Measurements from ENCODE around the gene PCNX1. TPM values are rescaled to one million over a fixed set of nuclear protein-coding genes. Genes with fewer than 3 reads are reported as not detected.

Gene PCNX1
- total and polyA plus RNA-seq, 9 of the 15 experiments (the other 6 are each of a cell fraction or from before 2014, with no cell fraction given), result 0.30 to 4.5 (median 2.3) TPM

DNA sequence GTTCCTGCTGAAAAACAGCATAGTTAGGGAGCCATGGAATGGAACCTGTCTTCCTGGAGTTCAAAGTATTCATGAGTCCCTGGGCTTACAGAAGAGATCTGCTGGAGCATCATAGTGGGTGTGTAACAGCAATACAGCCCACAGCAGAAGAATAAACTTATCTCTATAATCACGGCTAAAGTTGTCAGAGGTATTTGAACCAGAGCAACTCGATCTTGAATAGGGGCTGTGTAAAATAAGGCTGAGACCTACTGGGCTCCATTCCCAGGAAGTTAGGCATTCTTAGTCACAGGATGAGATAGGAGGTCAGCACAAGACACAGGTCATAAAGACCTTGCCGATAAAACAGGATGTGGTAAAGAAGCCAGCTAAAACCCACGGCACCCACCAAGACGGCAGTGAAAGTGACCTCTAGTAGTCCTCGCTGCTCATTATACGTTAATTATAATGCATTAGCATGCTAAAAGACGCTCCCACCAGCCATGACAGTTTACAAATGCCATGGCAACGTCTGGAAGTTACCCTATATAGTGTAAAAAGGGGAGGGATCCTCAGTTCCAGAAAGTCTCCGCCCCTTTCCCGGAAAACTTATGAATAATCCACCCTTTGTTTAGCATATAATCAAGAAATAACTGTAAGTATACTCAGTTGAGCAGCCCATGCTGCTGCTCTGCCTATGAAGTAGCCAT, 223.4 kb downstream of the PCNX1 start (continued):
- TF ChIP-seq, protein P1, sequence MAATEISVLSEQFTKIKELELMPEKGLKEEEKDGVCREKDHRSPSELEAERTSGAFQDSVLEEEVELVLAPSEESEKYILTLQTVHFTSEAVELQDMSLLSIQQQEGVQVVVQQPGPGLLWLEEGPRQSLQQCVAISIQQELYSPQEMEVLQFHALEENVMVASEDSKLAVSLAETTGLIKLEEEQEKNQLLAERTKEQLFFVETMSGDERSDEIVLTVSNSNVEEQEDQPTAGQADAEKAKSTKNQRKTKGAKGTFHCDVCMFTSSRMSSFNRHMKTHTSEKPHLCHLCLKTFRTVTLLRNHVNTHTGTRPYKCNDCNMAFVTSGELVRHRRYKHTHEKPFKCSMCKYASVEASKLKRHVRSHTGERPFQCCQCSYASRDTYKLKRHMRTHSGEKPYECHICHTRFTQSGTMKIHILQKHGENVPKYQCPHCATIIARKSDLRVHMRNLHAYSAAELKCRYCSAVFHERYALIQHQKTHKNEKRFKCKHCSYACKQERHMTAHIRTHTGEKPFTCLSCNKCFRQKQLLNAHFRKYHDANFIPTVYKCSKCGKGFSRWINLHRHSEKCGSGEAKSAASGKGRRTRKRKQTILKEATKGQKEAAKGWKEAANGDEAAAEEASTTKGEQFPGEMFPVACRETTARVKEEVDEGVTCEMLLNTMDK (IDR thresholded peaks at IDR 0.05; ENCODE audit: borderline replicate concordance, insufficient read depth, low read depth, low read length, poor library complexity, severe bottlenecking), result no peak
- TF ChIP-seq ESRRA (IDR thresholded peaks at IDR 0.05; ENCODE audit: borderline replicate concordance, low read depth) (peak; percentile 96), ELK1 (CRISPR knock-in tag; IDR thresholded peaks at IDR 0.05) (no peak), NR1H2 (CRISPR knock-in tag; IDR thresholded peaks at IDR 0.05) (peak; percentile 98; the same call in 1 of the 2 replicates), NFE2 (IDR thresholded peaks at IDR 0.05; ENCODE audit: low read depth) (0 out of 2 replicates have a peak, but pooled peaks have one; percentile 11), MXI1 (IDR thresholded peaks at IDR 0.05; ENCODE audit: low read depth, low read length) (peak; percentile 57; the same call in 1 of the 2 replicates), KLF13 (tag; IDR thresholded peaks at IDR 0.05; ENCODE audit: borderline replicate concordance, low read depth) (no peak), ZNF57 (CRISPR knock-in tag; IDR thresholded peaks at IDR 0.05) (no peak), ARID1B (IDR thresholded peaks at IDR 0.05) (peak; percentile 78), ZNF175 (CRISPR knock-in tag; IDR thresholded peaks at IDR 0.05; ENCODE audit: low read depth) (0 out of 2 replicates have a peak, but pooled peaks have one; percentile 8), TEAD4 (IDR thresholded peaks at IDR 0.05; ENCODE audit: low read length) (peak; percentile 14; the same call in 1 of the 2 replicates), TEAD4 (CRISPR knock-in tag; IDR thresholded peaks at IDR 0.05; ENCODE audit: borderline replicate concordance) (no peak), CGGBP1 (CRISPR knock-in tag; IDR thresholded peaks at IDR 0.05) (no peak), NR2C2 (CRISPR knock-in tag; IDR thresholded peaks at IDR 0.05) (no peak), NR2C2 (tag; IDR thresholded peaks at IDR 0.05) (peak; percentile 81), HNRNPLL (IDR thresholded peaks at IDR 0.05; ENCODE audit: low read depth, low read length, poor library complexity, severe bottlenecking) (no peak), ZNF124 (CRISPR knock-in tag; IDR thresholded peaks at IDR 0.05) (no peak), ZBTB9 (CRISPR knock-in tag; IDR thresholded peaks at IDR 0.05) (0 out of 2 replicates have a peak, but pooled peaks have one; percentile 68), STAT5A (IDR thresholded peaks at IDR 0.05; ENCODE audit: borderline replicate concordance, low read length) (peak; percentile 79), STAT5B (CRISPR knock-in tag; IDR thresholded peaks at IDR 0.05) (no peak), ATF1 (CRISPR knock-in tag; IDR thresholded peaks at IDR 0.05) (no peak), ATF1 (tag; IDR thresholded peaks at IDR 0.05) (peak; percentile 11; the same call in 1 of the 2 replicates)
- TF ChIP-seq, protein P2, sequence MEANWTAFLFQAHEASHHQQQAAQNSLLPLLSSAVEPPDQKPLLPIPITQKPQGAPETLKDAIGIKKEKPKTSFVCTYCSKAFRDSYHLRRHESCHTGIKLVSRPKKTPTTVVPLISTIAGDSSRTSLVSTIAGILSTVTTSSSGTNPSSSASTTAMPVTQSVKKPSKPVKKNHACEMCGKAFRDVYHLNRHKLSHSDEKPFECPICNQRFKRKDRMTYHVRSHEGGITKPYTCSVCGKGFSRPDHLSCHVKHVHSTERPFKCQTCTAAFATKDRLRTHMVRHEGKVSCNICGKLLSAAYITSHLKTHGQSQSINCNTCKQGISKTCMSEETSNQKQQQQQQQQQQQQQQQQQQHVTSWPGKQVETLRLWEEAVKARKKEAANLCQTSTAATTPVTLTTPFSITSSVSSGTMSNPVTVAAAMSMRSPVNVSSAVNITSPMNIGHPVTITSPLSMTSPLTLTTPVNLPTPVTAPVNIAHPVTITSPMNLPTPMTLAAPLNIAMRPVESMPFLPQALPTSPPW (CRISPR knock-in tag; IDR thresholded peaks at IDR 0.05), result no peak
